ENCODE data around the gene TBC1D10A. TPM values are rescaled to one million over a fixed set of nuclear protein-coding genes. Genes with fewer than 3 reads are reported as not detected.

TBC1D10A gene
- total RNA-seq, 1 donor from 2014 or later = 5.8 TPM

- Histone ChIP-seq H3K27me3 (ENCODE audit: low read depth) (no peaks in the 10 kb centered on the region), H3K4me1 (peaks cover 16% of the 10 kb centered on the region), H3K9me3 (replicated peaks) (no peaks in the 10 kb centered on the region), H3K36me3 (no peaks in the 10 kb centered on the region), H3K4me3 (no peak overlapping the region), H3K27ac (replicated peaks) (peak overlapping the region; percentile 50)
- no peak for DNase-seq
- intact Hi-C loops (cut with micrococcal nuclease) = no loop called here
- no peak for TF ChIP-seq CTCF (IDR thresholded peaks at IDR 0.05; ENCODE audit: borderline replicate concordance)
These were observed 49.0 kb downstream of the TBC1D10A start for GRCh38 chr22:30277547-30278344.

DNA sequence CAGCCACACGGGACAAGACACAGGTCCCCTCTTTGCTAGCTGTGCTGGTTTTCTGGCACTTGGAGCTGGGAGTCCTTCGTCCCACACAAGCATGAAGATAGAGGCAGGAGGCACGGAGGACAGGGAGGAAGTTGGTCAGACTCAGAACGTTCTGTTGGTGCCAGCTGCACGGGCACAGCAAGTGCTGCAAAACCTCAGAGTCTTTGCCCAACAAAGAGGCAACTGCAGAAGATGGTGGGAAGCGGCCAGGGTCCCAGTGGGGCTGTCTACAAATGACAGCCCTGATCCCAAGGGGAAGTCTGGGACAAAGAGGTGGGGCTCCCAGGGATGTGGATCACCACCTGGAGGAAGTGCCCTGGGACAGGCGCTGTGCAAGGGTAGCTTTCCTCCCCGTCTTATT is 50.7 kb downstream of the TBC1D10A start:
- Histone ChIP-seq H3K4me3 (no peak overlapping the region), H3K9me3 (replicated peaks) (no peaks in the 10 kb centered on the region), H3K36me3 (no peaks in the 10 kb centered on the region), H3K27me3 (ENCODE audit: low read depth) (no peaks in the 10 kb centered on the region), H3K4me1 (peaks cover 16% of the 10 kb centered on the region), H3K27ac (replicated peaks) (no peak overlapping the region)
- intact Hi-C loops (cut with micrococcal nuclease) = no loop called here
- TF ChIP-seq CTCF (IDR thresholded peaks at IDR 0.05; ENCODE audit: borderline replicate concordance) = no peak
- DNase-seq = no peak

GRCh38 chr22:30275625-30276024 is 51.1 kb downstream of the TBC1D10A start:
- no peak for DNase-seq
- Histone ChIP-seq H3K4me3 (no peak overlapping the region), H3K9me3 (replicated peaks) (no peaks in the 10 kb centered on the region), H3K36me3 (no peaks in the 10 kb centered on the region), H3K27ac (replicated peaks) (no peak overlapping the region), H3K27me3 (ENCODE audit: low read depth) (no peaks in the 10 kb centered on the region), H3K4me1 (peaks cover 16% of the 10 kb centered on the region)
- intact Hi-C loops (cut with micrococcal nuclease) = no loop called here
- TF ChIP-seq CTCF (IDR thresholded peaks at IDR 0.05; ENCODE audit: borderline replicate concordance) = no peak

DNA sequence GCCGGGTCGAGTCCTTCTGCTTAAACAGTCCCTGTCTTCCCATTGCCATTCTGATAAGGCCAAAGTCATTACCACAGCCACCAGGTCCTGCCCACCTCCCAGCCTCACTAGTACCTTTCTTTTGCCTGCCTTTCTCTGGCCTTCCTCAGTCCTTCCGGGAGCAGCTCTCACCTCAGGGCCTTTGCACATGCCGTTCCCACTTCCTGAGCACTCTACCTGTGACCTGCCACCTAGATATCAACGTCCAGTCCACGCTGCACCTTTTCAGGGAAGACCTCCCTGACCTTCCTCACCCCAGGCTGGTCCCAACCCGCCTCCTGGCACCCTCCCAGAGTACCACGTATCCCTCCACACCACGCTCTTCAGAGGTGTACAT is 52.3 kb downstream of the TBC1D10A start:
- Histone ChIP-seq H3K4me3 (no peak overlapping the region), H3K9me3 (replicated peaks) (no peaks in the 10 kb centered on the region), H3K36me3 (no peaks in the 10 kb centered on the region), H3K27ac (replicated peaks) (no peak overlapping the region), H3K4me1 (peaks cover 16% of the 10 kb centered on the region), H3K27me3 (ENCODE audit: low read depth) (no peaks in the 10 kb centered on the region)
- intact Hi-C loops (cut with micrococcal nuclease) = no loop called here
- no peak for TF ChIP-seq CTCF (IDR thresholded peaks at IDR 0.05; ENCODE audit: borderline replicate concordance)
- no peak for DNase-seq

GRCh38 chr22:30273711-30274436 is 52.9 kb downstream of the TBC1D10A start:
- H3K27ac ChIP-seq (replicated peaks) = no peak overlapping the region
- H3K9me3 ChIP-seq (replicated peaks) = no peaks in the 10 kb centered on the region
- no peak overlapping the region for H3K4me3 ChIP-seq
- H3K4me1 ChIP-seq = peaks cover 16% of the 10 kb centered on the region
- DNase-seq = no peak
- H3K27me3 ChIP-seq (ENCODE audit: low read depth) = no peaks in the 10 kb centered on the region
- H3K36me3 ChIP-seq = no peaks in the 10 kb centered on the region
- TF ChIP-seq CTCF (IDR thresholded peaks at IDR 0.05; ENCODE audit: borderline replicate concordance) = no peak
- intact Hi-C loops (cut with micrococcal nuclease) = no loop called here
